ENCODE measurements around the gene TMEM79.
A peak's percentile ranks its signal among the peaks of the same experiment; 100 is the strongest.
"Not testable (repeated sequence)": the region's sequence is repeated elsewhere in the genome, so short reads cannot be mapped to it uniquely, and the experiment has no call there.

TMEM79 gene

GRCh38 chr1:156310962-156311361, 26.8 kb downstream of the TMEM79 start:
- DNase-seq, result no peak

- DNase-seq, result no peak
Measured at GRCh38 chr1:156316909-156317308, 32.8 kb downstream of the TMEM79 start.

GRCh38 chr1:156319664-156320063, 35.5 kb downstream of the TMEM79 start:
- no peak for DNase-seq

- DNase-seq, result no peak
Measured at GRCh38 chr1:156320560-156320959, 36.4 kb downstream of the TMEM79 start.

- DNase-seq, result not testable (repeated sequence)
Measured at GRCh38 chr1:156323179-156323578, 39.1 kb downstream of the TMEM79 start.

DNA sequence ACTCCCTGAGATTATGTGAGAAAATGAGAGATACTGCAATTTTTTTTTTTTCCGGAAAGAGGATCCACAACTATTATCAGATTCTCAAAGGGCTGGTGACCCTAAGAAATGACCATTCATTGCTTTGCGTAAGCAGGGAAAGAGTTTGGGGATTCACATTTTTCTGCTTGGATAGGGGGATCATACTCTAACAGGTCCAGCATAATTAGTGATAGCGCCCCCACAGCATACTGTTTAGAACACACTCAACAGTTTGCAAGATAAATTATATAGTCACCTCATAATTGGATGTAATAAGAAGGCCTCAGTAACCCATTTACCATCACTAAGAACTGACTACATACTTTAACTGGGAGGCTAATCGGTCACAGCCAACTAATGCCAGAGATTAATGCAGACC, 52.1 kb downstream of the TMEM79 start:
- DNase-seq, result no peak

DNA sequence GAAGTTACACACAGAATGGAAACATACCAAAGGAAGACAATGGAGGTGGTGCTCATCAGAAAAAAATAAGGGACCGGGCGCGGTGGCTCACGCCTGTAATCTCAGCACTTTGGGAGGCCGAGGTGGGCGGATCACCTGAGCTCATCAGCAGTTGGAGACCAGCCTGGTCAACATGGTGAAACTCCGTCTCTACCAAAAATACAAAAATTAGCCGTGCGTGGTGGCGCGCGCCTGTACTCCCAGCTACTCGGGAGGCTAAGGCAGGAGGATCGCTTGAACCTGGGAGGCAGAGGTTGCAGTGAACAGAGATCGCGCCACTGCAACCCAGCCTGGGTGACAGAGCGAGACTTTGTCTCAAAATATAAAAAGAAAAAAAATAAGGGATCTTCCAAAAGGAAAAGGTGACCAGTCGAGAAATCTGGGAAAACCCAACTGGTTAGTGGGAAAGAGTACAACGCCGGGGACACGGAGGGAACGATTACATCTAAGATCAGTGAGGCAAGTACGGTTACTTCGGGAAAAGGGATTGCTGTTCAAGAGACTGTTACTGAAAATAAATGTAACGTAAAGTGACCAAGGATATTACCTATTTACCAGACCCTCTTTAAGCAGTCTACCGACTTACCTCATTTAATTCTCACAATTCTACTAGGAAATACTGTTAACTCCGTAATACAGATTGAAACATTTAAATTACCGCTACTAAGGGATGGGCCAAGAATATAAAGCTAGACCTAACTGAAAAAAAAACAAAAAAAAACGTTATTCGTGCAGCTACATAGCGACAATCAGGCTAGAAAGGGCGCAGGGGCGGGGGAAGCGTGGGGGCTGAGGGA, 53.1 kb downstream of the TMEM79 start:
- DNase-seq, result no peak

- DNase-seq, result no peak
Measured at GRCh38 chr1:156337888-156338179, 53.7 kb downstream of the TMEM79 start.

- peak; percentile 96 to 98 (median 98) for DNase-seq
Measured at GRCh38 chr1:156338180-156338976, 54.3 kb downstream of the TMEM79 start, which contains the start of the genes CCT3 and TSACC. Gene CCT3 (minus strand): TSS chr1:156338292. CDS start chr1:156338184, 108 bp downstream. Gene TSACC (plus strand): TSS chr1:156338526. CDS start chr1:156339758, 1,232 bp downstream.

Measured in activated CD4-positive, CD25-positive, alpha-beta regulatory T cell (primary cell).